GM19328 (cell line): Measurements from ENCODE around the gene AZIN2.

Experiments used
- ATAC-seq: cut with Tn5 transposase; IDR thresholded peaks from one replicate; pipeline ENCODE4 v1.9.1; 2021; ENCODE audit warnings: mild to moderate bottlenecking, moderate library complexity; ENCODE audit not compliant: unreplicated experiment

Gene AZIN2

DNA sequence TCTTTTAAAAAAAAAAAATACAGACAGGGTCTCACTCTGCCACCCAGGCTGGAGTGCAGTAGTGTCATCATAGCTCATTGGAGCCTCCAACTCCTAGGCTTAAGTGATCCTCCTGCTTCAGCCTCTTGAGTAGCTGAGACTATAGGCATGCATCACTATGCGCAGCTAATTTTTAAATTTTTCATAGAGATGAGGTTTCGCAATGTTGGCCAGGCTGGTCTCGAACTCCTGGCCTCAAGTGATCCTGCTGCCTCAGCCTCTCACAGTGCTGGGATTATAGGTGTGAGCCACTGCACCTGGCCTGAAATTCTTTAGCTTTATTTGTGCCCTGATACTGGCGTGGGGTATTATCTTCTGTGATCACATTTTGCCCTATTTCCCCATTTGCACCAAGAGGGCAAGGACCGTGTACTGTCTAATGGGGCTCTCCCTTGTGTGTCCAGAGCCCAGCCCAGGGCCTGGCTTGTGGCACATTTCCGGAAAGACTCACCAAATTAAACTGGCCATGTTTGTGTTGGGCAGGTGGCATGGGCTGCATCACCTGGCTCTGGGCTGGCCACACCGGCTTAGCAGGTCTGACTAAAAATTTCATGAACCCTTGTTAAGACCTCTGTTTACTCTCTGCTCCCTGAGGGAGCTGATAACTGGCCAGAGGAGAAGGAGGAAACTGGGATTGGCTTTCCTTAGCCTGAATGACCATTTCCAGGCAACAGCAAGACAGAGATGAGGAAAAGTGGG lies 68.7 kb downstream of the AZIN2 start:
- ATAC-seq = no peak

DNA sequence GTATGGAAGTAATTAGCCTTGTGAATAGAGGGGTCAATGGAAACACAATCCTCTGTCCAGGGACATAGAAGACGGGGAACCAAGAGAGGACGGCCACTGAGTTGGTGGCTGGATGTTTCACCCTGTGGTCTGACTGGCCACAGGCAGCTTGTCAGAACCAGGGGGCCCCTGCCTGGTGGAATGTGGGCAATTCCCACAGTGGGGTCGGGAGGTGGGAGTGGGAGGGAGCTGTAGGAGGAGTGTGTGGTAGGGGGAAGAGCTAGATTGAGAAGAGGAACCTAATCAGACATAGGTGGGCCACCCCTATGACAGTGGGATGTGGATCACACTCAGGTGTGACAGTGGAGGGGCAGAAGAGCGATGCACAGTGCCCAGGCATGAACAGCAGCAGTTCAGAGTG lies 69.6 kb downstream of the AZIN2 start:
- ATAC-seq = no peak

DNA sequence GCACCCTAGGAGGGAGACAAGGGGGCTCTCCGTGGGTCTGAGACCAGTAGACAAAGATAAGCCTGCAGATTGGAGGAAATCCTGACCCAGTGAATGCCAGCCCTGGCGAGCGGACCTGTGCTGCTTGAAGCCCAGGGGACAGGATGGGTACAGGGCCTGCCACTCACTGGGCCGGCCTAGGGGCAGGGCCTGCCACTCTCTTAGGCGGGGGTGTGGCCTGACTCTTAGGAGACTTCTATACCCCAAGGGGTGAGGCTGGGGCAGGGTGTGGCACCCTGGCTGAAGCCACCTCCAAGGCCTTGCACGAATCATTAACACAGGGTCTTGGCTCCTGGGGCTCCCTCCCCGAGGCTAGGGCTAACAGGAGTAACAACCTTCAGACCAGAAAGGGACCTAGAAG lies 70.2 kb downstream of the AZIN2 start:
- ATAC-seq = no peak

DNA sequence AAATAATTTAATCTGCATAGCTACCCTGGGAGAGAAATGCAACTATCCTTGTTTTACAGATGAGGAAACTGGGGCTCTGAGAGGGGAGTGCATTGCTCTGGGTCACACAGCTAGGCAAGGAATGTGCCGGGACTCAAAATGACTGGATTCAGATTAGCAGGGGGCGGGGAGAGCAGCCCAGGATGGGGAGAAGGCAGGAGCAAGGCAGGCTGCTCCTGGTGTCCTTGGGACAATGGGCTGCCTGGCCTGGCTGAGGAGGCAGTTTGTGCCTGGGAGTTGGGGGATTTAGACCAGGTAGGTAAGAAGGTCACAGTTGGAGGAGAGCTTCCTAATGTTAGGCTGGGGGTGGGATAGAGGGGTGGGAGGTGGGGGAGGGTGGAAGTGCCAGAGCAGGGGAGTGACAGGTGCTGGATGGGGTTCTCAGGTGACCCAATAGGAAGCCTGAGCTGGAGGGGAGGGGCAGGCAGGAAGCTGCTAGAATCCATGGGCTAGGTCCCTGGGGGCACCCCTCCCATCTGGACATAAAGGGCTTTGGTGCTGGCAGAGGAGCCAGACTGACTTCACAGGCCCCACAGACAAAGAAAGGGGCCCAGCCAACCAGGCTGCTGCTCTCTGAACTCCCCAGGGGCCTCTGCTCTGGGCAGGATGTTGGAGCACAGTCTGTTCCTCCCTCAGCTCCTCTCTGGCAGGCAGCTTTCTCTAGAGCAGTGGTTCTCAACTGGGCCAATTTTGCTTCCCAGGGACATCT lies 71.9 kb downstream of the AZIN2 start:
- no peak for ATAC-seq

DNA sequence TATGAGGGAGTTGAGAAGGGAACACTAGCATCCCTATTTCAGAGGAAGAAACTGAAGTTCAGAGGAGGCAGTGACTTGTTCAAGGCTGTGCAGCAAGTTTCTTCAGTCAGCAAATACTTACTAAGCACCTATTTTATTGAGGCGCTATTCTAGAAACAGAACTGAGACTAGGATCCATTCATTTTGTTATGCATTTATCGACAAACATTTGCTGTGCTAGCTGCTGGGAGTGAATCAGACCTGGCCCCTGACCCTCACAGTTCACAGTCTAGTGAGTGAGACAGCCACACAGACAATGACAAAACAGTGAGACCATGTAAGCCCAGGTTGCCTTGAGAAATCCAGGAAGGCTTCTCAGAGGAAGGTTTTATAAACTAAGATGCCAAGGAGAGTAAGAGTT lies 72.7 kb downstream of the AZIN2 start:
- ATAC-seq = no peak

DNA sequence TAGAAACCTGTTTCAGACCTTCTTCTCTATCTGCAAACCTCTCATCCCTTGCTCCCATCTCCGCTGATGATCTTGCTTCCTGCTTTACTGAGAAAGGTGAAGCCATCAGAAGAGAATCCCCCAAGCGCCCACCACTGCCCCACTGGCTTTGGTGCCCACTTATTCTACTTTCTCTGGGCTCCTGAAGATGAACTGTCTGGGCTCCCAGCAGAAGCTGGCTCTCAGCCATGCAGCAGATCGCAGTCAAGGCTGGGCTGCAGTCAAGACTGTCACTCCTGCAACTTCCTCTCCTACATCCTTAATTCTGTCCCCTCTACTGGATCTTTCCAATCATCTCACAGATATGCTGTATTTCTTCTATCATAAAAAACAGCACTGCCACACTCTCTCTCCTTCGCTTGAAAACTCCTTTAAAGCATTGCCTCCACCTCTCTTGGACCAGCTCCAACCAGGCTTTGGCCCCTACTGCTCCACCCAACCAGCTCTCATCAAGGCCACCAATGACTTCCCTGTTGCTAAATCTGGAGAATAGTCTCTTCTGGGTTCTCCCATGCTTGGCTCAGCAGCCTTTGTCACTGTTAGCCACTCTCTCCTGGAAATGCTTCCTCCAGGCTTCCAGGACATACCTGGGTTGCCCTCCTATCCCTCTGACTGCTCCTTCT lies 75.1 kb downstream of the AZIN2 start:
- ATAC-seq = no peak

DNA sequence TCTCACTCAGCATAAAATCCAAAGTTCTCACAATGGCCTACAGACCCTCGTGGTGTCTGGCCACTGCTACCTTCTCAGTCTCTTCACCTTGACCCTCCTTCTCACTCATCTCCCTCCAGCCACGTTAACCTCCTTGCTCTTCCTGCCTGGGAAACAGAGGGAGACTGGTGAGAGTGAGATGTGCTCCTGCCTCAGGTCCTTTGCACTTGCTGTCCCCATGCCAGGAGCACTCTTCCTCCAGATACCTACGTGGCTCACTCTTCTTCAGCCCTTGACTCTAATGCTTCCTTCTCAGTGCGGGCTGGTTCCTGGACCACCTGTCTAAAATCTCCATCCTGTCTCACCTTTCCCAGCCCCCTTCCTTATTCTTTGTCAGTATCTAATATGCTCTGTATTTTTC lies 76.2 kb downstream of the AZIN2 start:
- ATAC-seq = no peak

DNA sequence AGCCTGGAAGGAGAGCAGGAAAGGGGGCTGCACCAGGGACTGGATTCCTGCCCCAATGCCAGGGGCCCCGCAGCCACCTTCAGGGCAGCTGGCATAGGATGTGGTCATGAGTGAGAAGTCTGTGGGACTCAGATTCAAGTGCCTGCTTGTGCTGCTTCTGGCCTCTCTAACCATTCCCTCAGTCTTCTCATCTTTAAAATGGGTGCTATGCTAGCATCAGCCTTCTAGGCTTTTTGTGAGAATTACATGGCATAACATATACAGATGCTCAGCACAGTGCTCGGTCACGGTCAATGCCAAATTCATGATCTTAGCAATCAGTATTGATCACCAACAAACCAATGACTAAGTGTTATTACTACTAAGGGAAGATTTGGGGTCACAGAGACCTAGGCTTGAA lies 77.4 kb downstream of the AZIN2 start:
- ATAC-seq = no peak

DNA sequence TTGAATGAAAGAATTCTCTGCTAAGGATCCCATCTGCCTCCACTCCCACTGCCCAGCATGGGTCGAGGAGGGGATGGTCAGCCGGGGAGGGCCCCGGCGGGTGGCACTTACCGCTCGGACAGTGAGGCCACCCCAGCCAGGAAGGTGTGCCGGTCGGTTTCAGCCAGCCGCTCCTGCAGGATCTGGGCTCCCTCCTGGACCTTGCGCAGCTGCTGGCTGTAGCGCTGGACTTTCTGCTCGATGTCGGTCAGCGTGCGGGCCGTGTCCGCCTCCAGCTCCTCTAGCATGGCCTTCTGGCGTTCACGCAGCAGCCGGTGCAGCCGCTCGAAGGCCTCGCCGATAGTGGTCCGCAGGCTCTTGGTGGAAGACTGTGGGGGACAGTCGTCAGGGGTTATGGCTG lies 78.6 kb downstream of the AZIN2 start:
- ATAC-seq = no peak

DNA sequence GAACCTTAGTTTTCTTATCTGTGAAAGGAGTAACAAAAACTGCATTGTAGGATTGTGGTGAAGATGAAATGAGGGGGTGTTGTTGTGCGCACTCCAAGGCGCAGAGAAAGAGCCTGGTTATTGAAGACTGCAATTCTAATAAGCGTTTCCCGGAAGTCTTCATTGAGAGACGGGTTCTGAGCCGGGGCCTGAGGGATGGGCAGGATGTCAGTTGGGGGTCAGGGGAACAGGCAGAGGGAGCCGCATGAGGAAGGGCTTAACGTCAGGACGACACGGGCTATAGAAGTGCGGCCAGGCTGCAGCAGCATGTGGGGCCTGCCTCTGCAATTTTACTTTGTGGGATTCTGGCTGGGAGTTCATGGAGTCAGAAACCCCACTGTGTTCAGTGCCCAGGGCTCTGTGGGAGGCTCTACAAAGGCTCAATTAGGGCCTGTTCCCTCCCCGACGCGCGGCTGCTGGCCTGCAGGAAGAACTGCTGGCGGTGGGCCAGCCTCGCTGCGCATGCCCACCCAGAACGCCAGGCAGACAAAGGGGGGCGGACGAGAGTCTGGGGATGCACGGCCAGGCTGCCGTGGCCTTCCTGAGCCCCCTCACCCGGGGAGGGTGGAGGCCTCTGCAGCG lies 80.2 kb downstream of the AZIN2 start:
- ATAC-seq = no peak

DNA sequence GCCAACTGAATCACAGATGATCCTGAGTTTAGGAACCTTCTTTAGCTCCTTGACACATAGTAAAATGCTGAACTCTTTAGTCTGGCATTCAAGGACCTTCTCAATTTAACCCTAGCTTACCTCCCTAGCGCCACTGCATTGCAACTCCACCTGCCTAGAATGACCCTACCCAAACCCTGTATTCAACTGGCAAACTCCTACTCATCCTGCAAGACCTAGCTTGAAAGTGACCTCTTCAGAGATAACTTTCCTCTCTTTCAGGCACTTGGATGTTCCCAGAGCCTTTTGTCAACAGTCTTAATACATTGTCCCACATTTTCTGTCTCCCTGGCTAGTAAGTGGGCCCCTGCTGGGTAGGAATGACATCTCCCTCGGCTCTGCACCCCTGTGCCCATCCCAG lies 81.2 kb downstream of the AZIN2 start:
- no peak for ATAC-seq

DNA sequence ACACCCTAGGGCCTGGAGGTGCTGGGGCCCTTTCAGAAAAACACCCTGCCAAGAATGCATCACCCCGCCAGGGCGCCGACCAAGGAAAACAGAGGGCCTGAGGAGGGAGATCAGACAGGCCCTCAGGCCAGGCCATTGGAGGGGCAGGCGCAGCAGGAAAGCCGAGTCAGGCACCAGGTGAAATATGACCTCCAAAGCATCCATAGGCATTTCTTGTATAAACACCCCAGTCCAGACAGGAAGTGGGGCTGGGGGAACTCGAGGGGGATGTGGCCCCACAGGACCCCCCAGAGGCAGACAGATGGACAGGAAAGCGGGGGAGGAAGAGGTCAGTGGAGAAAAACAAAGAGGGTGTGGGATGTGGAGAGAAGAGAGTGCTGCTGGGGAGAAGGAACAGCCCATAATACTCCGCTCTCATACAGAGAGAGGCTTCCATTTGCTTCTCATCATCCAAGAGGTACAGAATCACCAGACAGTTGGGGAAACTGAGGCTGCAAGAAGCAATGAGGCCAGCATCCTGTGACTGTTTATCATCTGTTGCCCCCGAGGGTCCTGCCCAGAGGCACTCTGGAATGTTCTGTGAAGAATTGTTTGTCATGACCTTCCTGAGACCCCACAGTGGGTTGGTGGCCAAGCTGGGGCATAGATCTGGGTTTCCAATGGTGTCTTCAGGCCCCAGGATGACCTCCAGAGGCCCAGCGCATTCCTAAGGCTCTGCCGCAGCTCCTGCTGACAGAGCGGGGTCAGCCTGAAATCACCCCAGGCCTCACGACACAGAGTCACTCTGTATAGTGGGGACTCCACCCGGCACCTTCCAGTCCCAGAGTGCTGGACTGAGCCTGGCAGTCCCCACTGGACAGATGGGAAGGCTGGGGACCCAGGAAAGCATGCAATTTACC lies 82.9 kb downstream of the AZIN2 start:
- ATAC-seq = no peak

DNA sequence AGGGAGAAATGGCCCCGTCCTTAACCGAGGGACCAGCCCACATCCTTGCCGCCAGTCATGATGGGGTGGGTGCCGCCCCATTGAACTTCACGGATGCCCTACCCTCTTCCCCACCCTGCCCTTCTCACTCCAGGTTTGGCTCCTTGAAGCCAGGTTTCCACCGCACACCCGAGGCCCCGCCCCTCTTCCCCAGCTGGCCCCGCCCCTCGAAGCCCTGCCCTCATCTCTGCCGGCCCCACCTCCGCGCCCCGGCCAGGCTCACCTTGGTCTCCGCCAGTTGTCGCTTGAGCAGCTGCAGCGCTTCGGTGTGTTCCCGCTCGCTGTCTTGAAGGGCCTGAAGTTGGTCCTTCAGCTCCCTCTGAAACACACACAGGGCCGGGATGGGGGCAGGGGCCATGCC lies 84.3 kb downstream of the AZIN2 start:
- ATAC-seq = no peak

DNA sequence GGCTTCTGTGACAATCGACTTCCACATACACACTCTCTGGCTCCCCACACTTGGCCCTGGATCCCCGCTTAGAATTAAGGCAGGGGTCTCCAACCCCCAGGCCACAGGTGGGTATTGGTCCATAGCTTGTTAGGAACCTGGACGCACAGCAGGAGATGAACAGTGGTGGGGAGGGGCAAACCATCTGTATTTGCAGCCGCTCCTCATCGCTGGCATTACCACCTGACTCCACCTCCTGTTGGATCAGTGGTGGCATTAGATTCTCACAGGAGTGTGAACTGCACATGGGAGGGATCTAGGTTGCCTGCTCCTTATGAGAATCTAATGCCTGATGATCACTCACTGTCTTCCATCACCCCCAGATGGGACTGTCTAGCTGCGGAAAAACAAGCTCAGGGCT lies 84.9 kb downstream of the AZIN2 start:
- ATAC-seq = no peak

DNA sequence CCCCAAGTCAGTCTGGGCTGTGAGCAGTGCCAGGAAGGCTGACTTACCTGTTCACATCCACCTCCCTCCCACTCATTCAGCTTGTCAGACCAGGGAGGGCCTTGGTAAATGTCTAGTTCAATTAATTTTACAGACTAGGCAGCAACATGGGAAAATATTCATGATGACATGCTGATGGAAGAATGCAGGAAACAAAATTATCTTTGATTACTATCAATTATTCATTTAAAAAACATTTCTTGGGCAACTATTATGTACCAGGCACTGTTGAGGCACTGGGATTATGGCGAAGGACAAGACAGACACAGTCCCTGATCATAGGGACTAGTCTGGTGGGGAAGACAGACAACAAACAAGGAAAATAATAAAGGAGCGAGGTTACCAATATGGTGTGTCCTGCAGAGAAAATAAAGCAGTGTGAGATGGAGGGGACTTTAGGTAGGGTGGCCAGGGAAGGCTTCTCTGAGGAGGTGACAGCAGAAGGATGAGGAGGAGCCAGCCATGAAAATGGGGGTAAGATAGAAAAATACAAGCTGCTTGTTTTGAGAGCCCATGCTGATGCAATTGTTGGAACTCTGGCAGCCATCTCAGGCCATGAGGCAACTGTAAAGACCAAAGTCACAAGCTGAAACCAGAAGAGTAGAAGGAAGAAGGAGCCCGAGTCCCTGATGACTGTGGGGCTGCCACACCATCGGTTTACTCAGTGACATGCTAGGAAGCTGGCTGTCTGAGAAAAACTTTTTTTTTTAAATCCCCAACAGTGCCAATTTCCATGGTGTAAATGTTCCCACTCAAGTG lies 86.9 kb downstream of the AZIN2 start:
- ATAC-seq = no peak

DNA sequence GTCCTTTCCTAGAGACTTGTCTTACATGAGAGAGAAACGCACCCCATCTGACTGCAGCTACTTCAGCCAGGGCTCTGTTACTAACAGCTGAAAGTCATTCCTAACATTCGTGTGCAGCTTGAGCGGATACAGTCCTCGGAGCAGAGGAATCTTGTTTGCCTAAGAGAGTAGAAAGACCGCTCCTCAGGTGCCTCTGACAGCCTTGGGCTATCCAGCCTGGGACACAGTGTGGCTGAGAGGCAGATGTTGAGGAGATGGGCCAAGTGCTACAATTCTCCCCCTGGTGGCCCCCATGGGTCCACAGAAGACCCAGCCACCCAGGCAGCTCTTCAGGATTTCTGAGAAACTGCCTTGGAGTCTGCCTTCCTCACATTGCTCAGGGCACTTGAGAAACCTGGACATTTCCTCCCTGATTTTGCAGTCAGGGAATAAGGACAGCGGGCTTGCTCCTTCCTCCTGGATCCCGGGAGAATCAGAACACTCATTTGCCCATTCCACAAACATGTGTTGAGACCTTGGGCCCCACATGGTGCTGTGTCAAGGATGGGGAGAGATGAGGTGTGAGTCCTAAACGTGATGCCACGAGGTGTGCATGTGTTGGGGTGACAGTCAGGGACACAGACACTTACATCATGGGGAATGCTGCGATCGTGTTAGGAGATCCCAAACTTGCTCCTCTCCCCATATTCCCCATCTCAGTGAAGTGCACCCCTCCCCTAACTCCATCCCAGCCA lies 87.8 kb downstream of the AZIN2 start:
- no peak for ATAC-seq

DNA sequence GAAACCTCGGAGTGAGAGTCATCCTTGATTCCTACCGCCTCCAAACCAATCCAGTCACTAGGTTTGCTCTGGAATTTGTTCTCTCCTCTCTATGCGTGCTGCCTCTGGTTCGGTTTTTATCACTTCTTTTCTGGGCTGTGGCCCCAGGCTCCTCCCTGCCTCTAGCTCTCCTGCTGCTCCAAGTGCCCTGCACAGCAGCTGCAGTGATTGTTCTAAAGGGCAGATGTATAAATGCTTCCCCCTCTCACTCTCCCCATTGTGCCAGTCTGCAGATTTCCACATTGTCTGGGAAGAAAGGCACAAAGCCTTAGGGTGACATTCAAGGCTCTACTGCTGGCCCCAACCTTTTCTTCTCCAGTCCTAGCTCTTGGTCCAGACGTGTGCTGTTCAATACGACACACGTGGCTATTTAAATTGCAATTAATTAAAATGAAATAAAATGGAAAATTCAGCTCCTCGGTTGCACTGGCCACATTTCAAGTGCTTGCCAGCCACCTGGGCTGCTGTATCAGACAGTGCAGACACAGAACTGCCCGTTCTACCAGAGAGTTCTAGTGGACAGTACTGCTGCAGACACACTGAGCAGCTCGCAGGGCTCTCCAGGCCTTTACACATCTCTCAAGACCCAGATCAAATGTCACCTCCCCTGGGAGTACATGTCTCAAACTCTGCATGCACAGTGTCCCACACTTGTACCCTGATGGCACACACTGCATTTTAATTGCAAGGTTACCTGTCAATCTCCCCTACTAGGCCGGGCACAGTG lies 88.5 kb downstream of the AZIN2 start:
- no peak for ATAC-seq
